Measurements from ENCODE around the gene EME1.

The EME1 gene

DNA sequence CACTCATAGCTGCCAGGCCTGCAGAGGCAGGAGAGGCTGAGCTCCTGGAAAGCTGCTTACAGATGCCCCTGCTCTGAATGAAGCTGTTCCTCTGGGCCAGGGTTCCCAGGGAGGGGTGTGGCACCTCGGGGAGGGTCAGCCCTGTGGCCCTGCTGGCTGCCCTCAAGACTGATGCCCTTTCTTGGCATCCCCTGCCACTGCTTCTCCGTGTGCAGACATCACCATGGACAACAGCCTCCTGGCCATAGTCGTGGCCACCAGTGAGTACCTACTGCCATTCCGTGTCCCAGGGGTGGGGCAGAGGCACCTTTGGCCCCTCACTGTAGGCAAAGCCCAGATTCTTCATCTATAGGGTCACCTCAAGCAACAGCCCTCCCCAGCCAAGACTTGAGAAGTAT lies 9.0 kb upstream of the EME1 start:
- DNase-seq, result no peak

DNA sequence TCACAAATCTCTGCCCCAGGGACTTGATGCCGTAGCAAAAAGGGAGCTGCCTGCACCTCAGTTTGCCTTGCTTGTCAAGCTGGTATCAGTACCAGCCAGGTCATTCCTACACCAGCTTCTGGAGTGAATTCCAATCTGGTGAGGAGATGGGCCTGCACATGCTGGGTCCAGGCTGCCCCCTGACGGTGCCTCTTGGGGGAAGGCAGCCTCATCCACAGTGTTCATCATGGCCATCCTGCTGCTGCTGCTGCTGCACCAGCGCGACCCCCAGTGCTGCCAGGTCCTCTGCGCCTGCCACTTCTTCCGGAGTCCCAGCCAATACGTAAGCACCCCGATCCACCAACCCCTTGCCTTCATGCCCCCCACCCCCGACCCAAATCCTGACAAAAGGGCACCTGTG lies 8.3 kb upstream of the EME1 start:
- no peak for DNase-seq

DNA sequence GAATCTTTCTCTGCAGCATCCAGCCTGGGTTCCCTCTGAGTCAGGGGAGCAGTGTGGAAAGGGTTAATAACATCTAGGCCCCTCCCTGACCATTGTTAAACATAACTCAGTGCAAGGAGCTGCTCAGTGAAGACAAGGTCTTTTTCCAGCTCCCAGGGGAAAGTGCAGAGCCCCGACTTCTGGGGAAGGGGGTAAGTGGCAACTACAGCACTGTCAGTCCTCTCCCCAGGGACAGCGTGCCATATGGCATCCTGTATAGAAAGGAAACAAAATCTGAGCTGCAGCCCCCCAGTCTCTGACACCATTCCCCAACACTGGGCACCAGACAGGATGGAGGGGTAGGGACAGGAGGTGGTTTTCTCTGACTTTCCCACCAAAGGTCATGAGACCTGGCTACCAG lies 7.9 kb upstream of the EME1 start:
- no peak for DNase-seq

DNA sequence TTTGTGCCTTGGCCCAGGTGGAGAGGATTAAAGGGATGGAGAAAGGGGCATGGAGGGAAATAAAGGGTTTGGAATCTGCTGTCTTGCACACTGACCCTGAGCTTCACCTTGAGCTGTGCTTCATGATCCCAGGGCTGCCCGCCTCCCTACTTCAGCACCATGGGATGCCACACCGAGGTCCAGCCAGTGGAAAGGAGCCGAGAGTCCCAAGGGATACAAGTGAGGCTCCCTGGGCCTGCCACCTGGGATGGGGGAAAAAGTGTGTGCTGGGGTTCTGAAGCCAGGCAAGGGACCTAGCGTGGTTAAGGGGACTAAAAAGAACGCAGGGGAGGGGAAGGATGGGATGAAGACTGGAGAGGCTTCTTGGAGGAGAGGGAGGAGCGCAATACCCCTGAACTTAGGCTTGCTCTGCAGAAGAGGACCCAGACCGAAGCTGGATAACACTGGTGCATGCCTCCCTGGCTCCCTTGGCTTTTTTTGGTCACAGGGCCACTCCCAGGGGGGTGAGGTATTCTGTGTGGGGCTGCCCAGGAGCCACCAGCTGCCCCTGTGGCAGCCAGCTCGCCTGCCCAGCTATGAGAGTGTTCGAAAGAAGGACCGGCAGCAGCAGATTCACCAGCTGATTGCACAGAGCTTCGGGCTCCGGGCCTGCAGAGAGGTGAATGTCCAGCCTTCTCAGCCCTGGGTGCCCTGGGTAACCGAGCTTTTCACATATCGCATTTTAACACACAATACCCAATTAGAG lies 7.2 kb upstream of the EME1 start:
- no peak for DNase-seq

DNA sequence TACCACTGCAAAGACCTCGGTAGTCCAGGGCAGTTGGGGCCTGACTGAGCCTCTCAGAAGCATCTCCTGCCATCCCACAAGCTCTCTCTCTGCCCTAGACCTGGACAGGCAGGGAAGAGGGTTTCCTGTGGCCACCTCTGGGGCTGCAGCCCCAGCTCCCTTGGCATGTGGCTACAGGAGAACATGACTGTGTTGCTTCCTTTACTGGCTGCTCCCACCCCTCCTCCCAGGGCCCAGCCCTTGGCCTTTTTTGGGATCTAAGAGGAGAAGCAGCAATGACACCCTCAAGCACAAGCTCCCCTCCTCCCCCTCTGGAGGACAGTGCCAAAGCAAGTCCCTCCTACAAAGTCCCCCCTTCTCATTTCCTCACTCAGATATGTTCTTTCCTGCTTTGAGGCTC lies 5.6 kb upstream of the EME1 start:
- DNase-seq, result no peak

DNA sequence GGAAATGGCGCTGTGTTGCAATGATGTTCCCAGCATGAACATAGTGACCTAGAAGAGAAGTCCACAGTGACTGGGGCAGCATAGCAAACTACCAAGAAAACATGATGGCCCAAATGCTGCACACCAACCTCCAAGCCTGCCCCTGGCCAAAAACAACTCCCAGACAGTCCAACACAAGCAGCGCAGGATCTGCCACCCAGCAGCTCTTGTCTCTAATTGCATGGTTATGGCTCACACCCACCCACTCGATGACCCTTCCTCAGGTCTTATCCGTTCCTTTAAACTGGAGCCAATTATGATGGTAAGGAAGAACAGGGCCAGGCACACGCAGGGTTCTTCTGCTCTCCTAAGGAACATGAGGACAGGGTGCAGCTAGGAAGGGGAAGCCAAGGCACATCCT lies 3.0 kb upstream of the EME1 start:
- no peak for DNase-seq

DNA sequence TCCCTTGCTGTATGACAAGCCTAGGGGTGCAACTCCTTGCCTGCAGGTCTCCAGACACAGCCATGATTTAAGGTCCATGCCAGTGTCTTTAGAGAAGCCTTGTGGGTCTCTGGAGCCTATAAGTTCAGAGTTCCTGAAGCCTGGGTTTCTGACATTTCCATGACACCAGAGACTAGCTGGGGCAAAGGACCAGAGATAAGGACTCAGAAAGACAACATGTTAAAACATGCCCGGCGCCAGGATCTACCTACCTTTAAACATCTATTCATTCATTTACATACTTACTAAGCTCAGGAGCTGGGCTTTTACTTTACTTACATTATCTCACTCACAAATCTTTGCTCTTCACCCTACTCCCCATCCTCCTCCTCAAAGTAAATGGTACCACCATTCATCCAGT lies 1.5 kb upstream of the EME1 start:
- no peak for DNase-seq

DNA sequence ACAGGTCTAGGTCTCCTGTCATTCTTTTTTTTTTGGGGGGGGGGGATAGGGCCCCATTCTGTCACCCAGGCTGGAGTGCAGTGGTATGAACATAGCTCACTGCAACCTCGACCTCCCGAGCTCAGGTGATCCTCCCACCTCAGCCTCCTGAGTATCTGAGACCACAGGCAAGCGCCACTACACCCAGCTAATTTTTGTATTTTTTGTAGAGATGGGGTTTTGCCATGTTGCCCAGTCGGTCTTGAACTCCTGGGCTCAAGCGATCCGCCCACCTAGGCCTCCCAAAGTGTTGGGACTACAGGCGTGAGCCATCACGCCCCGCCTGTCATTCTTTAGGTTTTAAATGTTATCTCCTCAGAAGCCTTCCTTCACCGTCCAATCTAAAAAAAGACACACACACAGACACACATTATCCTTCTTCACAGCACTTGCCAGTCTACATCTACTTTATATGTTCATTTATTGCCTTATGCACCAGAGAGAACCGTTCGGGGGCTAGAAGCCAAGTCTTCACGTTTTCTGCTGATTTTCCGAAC lies 739 bp upstream of the EME1 start:
- DNase-seq, result no peak

DNA sequence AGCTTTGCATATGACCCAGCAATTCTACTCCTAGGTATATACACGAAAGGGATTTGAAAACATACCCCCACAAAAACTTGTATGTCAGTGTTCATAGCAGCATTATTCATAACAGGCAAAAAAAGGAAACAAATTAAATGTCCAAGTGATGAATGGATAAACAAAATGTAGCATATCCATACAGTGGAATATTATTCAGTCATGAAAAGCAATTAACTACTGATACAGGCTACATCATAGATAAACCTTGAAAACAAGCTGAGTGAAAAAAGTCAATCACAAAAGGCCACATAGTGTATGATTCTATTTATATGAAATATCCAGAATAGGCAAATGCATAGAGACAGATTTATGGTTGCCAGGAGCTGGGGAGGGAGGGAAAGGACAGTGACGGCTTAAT lies 676 bp downstream of the EME1 start:
- DNase-seq, result no peak

DNA sequence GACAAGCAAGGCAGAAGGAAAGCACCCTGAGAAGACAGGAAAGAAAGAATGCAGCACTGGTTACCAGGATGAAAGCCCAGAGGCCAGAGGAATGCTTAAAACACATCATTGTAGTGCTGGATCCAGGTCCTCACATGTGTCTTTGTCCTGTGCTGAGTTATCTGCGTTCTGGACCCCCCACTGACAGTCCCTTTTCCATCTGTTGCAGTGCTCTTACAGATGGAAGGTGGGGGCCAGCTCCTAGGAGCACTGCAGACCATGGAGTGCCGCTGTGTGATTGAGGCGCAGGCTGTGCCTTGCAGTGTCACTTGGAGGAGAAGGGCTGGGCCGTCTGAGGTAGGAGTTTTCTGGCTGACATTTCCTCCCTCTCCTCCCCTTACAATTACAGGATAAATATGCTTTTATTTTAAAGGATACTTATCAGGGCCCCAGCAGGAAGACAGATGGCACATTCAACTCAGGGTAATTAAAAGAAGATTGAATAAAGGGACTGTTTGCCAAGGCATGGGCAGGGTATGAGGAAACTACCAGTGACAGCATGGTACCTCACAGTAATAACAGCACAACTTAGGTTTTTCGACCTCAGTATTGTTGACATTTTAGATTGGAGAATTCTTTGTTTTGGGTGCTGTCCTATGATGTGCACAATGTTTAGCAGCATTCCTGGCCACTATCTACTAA lies 3.0 kb downstream of the EME1 start:
- peak; percentile 61 for DNase-seq

DNA sequence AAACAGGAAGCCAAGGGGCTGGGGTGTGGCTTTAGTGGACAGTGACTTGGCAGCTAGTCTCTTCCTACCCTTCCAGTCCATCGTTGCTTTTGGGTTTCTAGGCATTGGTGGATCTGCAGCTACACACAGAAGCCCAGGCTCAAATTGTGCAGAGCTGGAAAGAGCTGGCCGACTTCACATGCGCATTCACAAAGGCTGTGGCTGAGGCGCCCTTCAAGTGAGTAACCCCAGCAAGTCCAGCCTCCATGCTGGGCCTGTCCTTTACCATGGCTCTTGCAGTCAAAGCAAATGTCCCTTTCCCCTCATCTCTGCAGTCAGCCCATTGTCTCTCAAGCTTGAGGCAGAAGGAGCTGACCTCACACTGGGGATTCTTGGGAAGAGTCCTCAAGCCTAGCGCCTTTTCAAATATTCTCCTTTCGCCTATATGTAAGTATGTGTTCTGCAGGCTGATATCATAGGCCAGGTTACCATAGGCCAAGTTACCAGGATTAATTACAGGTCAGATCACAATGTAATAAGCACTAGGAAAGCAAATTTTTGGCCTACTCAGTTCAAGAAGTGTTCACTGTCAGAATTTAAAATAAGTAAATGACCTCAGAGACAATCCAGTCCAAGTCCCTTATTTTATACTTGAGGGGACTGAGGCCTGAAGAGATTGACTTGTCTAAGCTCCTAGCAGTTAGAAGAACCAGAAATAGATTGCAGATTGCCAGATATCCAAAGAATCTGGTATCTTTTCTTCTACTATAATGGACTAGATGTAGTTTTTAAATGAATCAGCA lies 6.5 kb downstream of the EME1 start:
- DNase-seq, result no peak

DNA sequence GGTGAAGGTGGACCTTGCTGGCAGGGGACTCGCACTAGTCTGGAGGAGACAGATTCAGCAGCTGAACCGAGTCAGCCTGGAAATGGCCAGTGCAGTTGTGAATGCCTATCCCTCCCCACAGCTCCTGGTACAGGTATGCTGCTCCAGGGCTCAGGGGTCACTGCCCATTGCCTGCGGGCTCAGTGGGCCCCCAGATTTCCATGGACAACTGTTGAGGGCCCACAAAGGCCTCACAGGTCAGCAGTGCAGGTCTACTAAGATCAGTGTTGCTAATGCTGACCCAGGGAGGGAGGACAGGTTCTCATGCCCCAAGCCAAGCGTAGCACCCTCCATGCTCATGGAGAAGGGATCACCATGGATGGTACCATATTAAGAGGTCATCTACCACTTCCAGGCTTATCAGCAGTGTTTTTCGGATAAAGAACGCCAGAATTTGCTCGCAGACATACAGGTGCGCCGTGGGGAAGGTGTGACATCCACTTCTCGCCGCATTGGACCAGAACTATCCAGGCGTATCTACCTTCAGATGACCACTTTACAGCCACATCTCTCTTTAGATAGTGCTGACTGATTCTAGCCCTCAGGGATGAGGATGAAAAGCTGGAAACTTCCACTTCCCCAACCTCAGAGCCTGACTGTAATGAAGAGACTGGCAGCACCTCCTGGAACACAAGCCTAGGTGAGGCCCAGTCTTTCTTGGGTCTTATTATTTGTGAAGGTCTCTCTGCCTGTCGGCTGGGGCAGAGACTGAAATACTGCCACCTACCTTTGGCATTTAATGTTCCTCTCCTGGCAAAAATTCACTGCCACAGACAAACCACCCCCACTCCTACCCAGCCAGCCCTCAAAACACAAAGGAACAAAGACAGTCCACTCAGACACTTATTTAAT lies 7.6 kb downstream of the EME1 start:
- DNase-seq, result no peak

DNA sequence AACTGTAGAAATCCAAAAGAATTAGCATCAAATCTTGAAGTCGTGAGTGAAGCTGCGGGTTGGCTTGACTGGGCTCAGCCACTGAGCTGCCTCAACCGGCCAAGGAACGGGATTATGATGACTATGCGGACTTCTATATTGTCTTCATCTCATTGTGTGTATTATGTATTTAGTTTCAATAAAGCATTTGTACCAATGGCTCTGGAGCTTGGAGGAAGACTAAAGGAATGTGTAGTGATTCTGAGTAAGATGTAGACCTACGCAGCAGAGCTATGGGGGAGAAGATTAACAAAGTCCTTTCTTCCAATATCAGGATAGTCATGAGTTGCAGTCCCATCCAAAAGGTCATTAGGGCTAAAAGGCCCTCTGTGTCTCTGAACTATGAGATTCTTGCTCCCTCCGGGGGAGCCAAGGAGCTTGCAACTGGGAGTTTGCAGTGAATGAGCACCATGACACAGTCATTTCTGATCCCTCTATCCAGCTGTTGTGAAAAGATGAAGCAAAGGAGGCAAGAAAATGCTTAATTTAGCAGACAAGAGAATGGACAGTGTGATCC lies 8.3 kb downstream of the EME1 start:
- DNase-seq, result no peak

DNA sequence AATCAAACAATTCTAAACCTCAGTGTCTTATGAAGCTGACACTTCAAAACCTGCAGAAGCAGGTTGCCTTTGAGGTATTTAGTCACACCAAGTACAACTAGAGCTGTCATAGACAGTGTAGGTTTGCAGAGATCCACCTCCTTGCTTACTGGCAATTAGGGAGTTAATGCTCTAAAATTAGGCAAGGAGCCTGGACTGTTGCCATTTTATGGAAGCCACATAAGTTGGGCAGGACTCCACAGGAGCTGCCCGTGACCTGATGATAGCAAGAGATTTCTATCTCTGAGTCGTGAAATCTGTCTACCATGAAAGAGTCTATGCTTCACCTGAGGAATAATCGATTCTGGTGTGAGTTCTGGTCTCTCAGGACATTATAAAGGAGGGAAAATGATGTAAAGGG lies 8.9 kb downstream of the EME1 start:
- DNase-seq, result no peak

DNA sequence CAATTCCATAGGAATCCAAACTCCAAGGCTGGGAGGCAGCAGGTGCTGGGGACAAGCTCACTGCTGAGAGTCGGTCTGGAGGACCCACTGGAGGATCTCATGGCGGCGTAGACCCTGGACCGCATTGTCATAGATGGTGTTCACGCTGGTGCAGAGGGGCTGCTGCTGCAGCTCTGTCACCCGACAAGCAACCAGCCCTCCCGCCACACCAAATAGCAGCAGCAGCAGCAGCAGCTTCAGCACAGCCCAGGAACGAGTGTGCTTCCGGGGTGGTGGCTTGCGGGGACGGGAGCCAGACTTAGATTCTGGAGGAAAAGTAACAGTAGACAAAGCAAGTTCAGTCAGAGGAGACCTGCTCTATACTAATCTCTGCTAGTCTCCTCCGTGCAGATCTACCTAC lies 9.9 kb downstream of the EME1 start:
- DNase-seq, result no peak

DNA sequence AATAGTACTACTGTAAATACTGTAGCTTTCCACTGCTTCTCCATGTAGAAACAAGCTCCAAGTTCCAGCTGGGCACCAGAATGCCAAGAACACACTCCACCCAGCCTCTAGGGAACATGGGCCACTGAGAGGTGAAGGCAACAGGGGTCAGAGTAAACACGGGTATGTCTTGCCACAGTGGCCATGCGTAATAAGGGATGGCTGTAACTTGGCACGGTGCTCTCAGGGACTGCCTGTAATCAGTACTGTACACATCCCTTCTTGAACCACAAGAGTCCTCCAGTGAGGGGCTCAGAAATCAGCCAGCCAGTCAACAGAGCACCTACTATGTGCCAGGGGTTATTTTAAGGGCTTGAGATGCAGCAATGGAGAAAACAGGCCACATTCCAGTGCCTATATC lies 13.5 kb downstream of the EME1 start:
- no peak for DNase-seq

DNA sequence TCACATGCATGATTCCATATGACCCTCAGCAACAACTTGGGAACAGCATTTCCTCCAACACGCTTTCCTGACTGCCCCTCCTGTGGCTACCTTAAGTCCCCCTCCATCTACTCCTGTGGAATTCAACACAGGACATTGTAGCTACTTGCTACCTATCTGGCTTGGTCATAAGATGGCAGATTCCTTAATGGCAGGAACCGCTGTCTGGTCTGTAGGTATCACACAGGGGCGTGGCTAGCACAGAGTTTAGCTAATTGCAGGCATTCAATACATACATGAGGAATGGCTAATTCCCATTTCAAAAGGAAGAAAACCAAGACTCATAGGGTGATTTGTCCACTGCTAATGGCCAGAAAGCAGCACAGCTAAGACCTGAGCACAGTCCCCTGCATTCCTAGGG lies 15.7 kb downstream of the EME1 start:
- no peak for DNase-seq

DNA sequence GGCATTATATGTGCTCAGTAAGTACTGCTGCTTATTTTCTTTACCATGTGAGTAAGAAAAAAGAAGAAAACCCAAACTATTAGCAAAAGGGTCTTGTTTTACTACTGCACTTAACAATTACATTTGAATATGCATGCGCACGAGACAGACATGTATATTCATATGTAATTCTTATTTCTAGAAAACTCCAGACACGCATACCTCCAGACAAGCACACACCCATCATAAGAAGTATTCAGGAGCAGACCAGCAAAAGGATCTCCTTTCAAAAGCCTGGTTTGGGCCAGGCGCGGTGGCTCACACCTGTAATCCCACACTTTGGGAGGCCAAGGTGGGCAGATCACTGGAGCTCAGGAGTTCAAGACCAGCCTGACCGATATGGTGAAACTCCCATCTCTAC lies 16.5 kb downstream of the EME1 start:
- DNase-seq, result no peak

DNA sequence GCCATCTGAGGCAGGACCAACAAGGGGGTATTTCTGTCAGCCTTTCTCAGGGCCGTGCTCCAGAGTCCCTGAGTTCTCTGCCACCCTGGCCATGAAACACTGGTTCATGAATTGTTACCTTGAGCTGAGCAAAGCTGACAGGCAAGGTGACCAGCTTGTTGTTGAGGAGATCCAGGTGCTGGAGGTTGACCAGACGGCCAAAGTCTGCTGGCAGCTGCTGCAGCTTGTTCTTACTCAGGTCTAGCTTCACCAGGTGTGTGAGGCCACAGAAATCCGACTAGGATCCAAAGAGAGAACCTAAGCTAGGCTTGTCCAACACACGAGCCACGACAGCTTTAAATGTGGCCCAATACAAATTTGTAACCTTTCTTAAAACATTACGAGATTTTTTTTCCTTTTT lies 19.6 kb downstream of the EME1 start:
- no peak for DNase-seq

DNA sequence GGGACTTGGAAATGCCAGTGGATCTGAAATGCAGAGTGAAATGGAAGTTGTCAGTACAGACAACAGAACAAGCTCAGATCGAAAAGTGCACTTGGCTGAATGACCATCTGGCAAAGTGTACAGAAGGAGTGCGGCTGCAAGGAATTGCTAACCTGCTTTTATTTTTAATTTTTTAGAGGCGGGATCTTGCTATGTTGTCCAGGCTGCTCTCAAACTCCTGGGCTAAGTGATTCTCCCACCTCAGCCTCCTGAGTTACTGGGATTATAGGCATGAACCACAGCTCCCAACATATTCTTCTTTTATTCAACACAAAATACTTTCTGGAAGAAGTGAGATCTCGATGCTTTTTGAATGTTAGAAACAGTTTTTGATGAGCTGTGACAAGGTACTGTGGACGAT lies 20.7 kb downstream of the EME1 start:
- DNase-seq, result no peak

DNA sequence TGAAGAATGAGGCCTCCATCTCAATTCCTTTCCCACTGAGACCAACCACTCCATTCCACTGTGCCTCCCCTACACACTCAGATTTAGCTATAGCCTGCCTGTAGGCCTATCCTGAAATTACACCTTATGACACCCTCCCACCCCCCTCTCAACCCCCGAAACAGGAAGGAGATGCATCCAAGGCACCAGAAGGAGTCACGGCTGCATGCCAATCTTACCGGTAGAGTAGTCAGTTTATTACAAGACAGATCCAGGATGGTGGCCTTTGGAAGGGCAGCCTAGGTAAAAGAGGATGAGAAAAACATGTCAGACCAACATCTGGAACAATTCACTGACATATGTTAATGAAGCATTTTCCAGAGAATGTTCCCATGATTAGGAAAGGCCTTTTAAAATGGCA lies 21.7 kb downstream of the EME1 start:
- no peak for DNase-seq

DNA sequence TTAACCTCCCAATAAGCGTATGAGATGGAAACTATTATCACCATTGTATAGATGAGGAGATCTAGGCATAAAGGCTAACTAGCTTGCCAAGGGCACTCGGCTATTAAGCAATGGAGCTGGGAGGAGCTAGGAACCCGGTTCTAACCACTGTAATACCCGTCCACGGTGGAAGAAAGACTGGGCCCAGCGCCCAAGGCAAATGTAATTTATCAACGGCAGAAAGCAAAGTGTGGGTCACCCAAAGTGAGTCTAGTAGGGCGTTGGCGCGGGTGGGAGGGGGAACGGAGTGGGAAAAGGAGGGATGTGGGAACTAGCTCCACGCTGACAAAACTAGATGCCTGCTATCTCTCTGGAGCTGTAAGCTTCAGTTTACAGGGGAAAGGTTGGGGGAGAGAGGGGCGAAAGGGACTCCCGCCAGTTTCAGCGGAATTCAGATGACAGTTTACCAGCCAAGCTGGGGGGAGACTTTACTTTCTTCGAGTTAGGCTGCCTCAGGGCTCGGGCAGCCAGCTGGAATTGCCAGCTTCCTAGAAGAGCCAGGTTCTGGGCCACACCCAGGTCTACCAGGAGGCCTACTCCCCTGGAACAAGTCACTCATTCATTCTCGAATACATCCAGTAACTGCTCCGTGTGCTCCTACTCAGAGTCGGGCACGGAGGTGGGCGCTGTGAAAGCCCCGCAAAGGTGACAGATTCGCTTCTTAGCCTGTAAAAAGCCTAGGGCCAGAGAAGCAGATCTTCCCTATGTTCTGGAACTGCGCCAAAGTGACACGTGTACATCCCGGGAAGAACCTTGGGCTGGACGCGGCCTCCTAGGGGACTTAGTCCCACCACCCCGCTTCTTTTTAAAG lies 23.5 kb downstream of the EME1 start:
- no peak for DNase-seq

Measured in NCI-H446 treated with DMSO at 0.1 percent for 48 hours (cell line).